Adrenal gland (tissue), 12 donors: Measurements from ENCODE around the gene PITPNM2. TPM values are rescaled to one million over a fixed set of nuclear protein-coding genes. Genes with fewer than 3 reads are reported as not detected.

Experiments used
- DNase-seq, 7 donors: peaks; one replicate each; pipeline ENCODE4 v3.0.0-alpha.2; 2019 to 2020
- H3K27ac ChIP-seq, 5 donors: fragments of 200-600 bp; sonication (generic) in 4 of 5; 1 replicate in 3 of 5; 2 replicates in 2 of 5; pipeline versions ENCODE4 v1.5.1 to v1.8.0; 2016 to 2020; ENCODE audit warnings: mild to moderate bottlenecking in 1 of 5
- H3K27me3 ChIP-seq: fragments of 200-600 bp; 2 replicates; pipeline ENCODE4 v1.8.0; 2021
- H3K36me3 ChIP-seq, 2 donors: fragments of 200-600 bp; replicated peaks in 1 of 2; 1 replicate in 1 of 2; 2 replicates in 1 of 2; pipeline versions ENCODE4 v1.5.1 to v1.8.0; 2018 to 2022
- H3K4me1 ChIP-seq, 2 donors: fragments of 200-600 bp; replicated peaks in 1 of 2; 1 replicate in 1 of 2; 2 replicates in 1 of 2; pipeline versions ENCODE4 v1.5.1 to v1.8.0; 2018 to 2021
- H3K4me3 ChIP-seq, 4 donors: fragments of 200-600 bp; sonication (generic) in 3 of 4; one replicate each; pipeline ENCODE4 v1.5.1; 2016 to 2018
- H3K9me3 ChIP-seq, 3 donors: fragments of 200-600 bp; sonication (generic) in 1 of 3; replicated peaks in 1 of 3; 1 replicate in 2 of 3; 2 replicates in 1 of 3; pipeline versions ENCODE4 v1.5.1 to v1.8.0; 2016 to 2021
- POLR2A ChIP-seq, 2 donors: fragments of 450-650 bp; IDR thresholded peaks; one replicate each; pipeline ENCODE4 v1.6.1; 2017; ENCODE audit warnings: antibody characterized with exemption in 2 of 2, mild to moderate bottlenecking in 2 of 2, moderate library complexity in 1 of 2
- WGBS, 4 donors: extraction: QIAGEN DNeasy Blood & Tissue Kit in 2 of 4; methylation state at CpG; one replicate each; pipeline versions ENCODE4 v1.1.5 to v1.1.7; 2013 to 2017; 5-methylcytosine and 5-hydroxymethylcytosine counted together
- intact Hi-C, 2 donors: fragments of 100-400 bp; cut with DNase I; formaldehyde crosslinking; loops; one replicate each; pipeline versions ENCODE4 v1.14.1 to v1.15.0; 2022 to 2023
- polyA plus RNA-seq, 3 donors: library from polyadenylated mRNA; stranded (reverse); fragments of 200-250 nt in 2 of 3; fragments of 350-450 nt in 1 of 3; fragmentation: Illumina TruSeq in 1 of 3; extraction: RNeasy Lipid Tissue Mini Kit (QIAGEN cat#74804) in 1 of 3; gene quantifications; one replicate each; pipeline ENCODE4 v1.2.3, GENCODE V29; 2013 to 2014
- total RNA-seq, 9 donors: library from RNA; depleted of rRNA in 4 of 9; stranded (reverse); fragments of >200 nt in 4 of 9; fragments of 120-200 nt in 1 of 9; fragmentation: NEBNext Ultra II Directional in 1 of 9; extraction: Animal tissue kit (Norgen Biotek cat#: 25700) in 1 of 9; gene quantifications; one replicate each; pipeline versions ENCODE4 v1.1.0 to v1.2.4, GENCODE V29; 2013 to 2023
- TF ChIP-seq, protein P1 (sequence below), 6 experiments: fragments of 450-650 bp in 4 of 6; fragments of 200-600 bp in 2 of 6; sonication (generic) in 1 of 6; IDR thresholded peaks; 1 replicate in 5 of 6; 2 replicates in 1 of 6; pipeline versions ENCODE4 v1.5.1 to v1.8.0; 2016 to 2021; ENCODE audit warnings: antibody characterized with exemption in 6 of 6, mild to moderate bottlenecking in 2 of 6, moderate library complexity in 1 of 6
- donor health status: healthy with polysubstance abuse.
- donor health status: Bipolar disorder and iron deficiency.
- donor health status: DM: yes; HTN: yes; CAD: no.
- donor health status: DM: no; HTN: no; CAD: no.
- donor health status: DM: no; HTN: no; CAD: no.
- donor health status: DM: yes; HTN: yes; CAD: no.

Gene PITPNM2
- total and polyA plus RNA-seq, 12 donors: 3.7 to 57.4 (median 24.1) TPM

DNA sequence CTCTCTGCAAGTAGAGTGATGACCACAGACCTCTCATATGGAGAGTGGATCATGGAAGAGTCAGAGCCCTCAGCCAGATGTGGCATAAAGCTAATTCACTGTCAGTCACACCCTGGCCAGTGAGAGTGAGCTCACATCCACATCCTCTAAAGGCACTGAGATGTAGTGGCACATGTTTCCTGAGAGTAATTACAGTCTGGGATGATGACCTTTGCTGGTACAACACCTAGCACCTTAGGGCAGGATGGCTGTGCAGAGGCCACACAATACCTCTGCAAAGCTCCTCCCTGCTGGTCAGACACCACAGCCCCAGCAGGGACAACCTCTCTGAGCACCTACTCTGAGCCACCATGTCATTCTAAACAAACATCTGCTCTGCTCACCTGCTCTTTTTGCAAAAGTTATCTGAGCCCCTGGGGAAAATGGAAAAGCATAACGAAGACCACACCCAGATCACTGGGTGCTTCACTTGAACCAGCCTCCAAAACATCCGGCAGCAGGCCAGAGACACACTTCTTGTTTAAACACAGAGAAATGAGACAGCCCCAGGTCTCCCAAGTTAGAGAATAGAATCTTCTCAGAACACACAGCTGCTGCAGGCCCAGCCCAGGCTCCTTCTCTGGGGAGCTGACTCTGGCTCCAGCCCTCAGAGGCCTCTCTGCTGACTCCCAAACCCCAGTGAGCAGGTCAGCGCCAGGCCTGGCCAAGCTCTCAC, 30.3 kb downstream of the PITPNM2 start:
- DNase-seq: peak in 2 of 7 donors; percentile 32 to 42
- 57 to 77% (median 73%) methylated on average over 3 of the region's 3 CpGs for WGBS, 4 donors
- no peaks in the 10 kb centered on the region for H3K27me3 ChIP-seq
- intact Hi-C loops: no loop called here
- H3K27ac ChIP-seq: peak overlapping the region in 2 of 5 donors; percentile 10 to 17
- peaks cover 19 to 29% of the 10 kb centered on the region in 2 donors for H3K4me1 ChIP-seq
- no peak for TF ChIP-seq POLR2A (IDR thresholded peaks at IDR 0.05)
- TF ChIP-seq, protein P1, sequence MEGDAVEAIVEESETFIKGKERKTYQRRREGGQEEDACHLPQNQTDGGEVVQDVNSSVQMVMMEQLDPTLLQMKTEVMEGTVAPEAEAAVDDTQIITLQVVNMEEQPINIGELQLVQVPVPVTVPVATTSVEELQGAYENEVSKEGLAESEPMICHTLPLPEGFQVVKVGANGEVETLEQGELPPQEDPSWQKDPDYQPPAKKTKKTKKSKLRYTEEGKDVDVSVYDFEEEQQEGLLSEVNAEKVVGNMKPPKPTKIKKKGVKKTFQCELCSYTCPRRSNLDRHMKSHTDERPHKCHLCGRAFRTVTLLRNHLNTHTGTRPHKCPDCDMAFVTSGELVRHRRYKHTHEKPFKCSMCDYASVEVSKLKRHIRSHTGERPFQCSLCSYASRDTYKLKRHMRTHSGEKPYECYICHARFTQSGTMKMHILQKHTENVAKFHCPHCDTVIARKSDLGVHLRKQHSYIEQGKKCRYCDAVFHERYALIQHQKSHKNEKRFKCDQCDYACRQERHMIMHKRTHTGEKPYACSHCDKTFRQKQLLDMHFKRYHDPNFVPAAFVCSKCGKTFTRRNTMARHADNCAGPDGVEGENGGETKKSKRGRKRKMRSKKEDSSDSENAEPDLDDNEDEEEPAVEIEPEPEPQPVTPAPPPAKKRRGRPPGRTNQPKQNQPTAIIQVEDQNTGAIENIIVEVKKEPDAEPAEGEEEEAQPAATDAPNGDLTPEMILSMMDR (IDR thresholded peaks at IDR 0.05): no peak
- no peak overlapping the region for H3K4me3 ChIP-seq
- H3K36me3 ChIP-seq: no peaks in the 10 kb centered on the region
- no peaks in the 10 kb centered on the region for H3K9me3 ChIP-seq

DNA sequence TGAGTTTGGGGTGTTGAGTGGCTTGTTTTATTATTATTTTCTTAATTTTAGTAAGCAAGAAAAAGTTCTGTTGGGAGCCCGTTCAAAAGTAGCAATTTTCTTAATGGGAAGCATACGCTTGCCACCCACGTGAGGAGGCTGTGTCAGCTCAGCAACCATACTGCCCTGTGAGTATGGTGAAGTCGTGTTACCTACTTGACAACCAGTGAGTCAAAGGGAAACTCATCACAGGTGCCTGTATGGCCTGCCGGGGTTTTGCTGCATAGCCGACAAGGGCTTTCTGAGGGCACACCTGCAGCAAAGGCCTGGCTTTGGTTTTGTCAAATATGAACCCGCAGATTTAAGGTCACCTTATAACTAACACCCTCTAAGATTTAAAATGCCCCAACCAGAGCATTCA, 31.1 kb downstream of the PITPNM2 start:
- intact Hi-C loops: no loop called here
- no peak for DNase-seq

DNA sequence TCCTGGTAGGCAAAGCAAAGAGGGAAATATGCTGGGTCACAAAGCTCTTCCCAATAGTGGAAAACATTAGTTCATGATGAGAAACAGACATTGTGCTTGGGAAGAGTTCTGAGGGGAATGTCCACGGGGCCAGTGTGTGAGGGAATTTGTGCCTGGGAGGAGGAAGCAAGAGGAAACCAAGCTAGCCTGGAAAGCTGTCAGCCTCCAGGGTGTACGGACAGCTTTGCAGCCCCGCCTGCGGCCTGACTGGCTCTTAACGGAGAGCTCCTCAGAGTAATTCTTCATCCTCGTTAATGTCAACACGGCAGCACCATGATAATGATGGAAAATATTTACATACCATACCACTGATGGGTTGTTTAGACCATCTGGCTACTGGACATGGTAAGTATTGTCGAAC, 32.4 kb downstream of the PITPNM2 start:
- Histone ChIP-seq H3K27me3 (no peaks in the 10 kb centered on the region), H3K9me3 (no peaks in the 10 kb centered on the region), H3K4me1 (peaks cover 32 to 47% of the 10 kb centered on the region in 2 donors), H3K4me3 (no peak overlapping the region), H3K27ac (peak overlapping the region in 2 of 5 donors; percentile 40 to 85), H3K36me3 (no peaks in the 10 kb centered on the region)
- TF ChIP-seq POLR2A (IDR thresholded peaks at IDR 0.05): no peak
- TF ChIP-seq, protein P1 (IDR thresholded peaks at IDR 0.05): no peak
- no peak for DNase-seq
- 89 to 95% (median 94%) methylated on average over 7 to 8 of the region's 8 CpGs for WGBS, 4 donors
- intact Hi-C loops: no loop called here

More for the DNA sequence above, 31.1 kb downstream of the PITPNM2 start:
- no peak overlapping the region for H3K4me3 ChIP-seq
- TF ChIP-seq, protein P1 (IDR thresholded peaks at IDR 0.05): no peak
- TF ChIP-seq POLR2A (IDR thresholded peaks at IDR 0.05): no peak
- WGBS, 4 donors: 87 to 92% (median 92%) methylated on average over 4 to 7 of the region's 7 CpGs
- H3K9me3 ChIP-seq: no peaks in the 10 kb centered on the region
- peaks cover 24 to 35% of the 10 kb centered on the region in 2 donors for H3K4me1 ChIP-seq
- no peaks in the 10 kb centered on the region for H3K27me3 ChIP-seq
- no peak overlapping the region for H3K27ac ChIP-seq
- no peaks in the 10 kb centered on the region for H3K36me3 ChIP-seq

DNA sequence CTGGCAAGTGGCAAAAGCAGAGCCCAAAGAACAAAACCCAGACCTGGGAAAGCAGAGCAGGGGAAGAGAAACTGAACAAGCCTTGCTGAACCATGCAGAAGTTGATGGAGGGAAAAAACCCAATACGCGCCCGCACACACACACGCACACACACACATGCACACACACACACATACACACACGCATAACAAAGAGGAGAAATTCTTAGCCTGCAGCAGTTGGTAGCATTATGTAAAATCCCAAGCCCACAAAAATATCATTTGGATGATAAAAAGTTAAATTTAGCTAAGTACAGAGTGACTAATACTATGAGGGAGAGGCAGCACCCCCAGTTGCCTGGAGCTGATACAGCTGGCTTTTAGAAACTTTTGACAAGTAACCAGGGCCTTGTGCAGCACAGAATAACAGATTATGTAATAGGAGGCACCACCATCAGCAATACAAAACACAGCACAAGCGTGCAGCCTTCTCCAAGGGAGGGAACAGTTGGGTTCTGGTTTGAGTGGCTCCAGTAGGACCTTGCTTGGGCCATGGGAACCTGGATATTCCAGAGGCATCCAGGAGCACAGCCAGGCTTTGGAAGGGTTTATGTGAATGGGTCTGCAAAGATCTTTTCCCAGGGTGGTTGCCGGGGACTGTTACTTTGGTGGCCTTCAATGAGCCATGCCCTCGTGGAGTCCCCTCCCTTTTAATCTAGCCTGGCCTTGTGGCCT, 35.3 kb downstream of the PITPNM2 start:
- TF ChIP-seq, protein P1 (IDR thresholded peaks at IDR 0.05): no peak
- peak in 1 of 2 donors; percentile 56 for TF ChIP-seq POLR2A (IDR thresholded peaks at IDR 0.05)
- Histone ChIP-seq H3K4me3 (no peak overlapping the region), H3K4me1 (peaks cover 31 to 59% of the 10 kb centered on the region in 2 donors), H3K36me3 (no peaks in the 10 kb centered on the region), H3K27ac (peak overlapping the region; percentile 34 to 90 (median 79)), H3K9me3 (no peaks in the 10 kb centered on the region), H3K27me3 (no peaks in the 10 kb centered on the region)
- DNase-seq: peak; percentile 69 to 93 (median 86)
- whole genome bisulfite sequencing, 4 donors: 20 to 31% (median 27%) methylated on average over 7 to 8 of the region's 8 CpGs
- intact Hi-C loops: no loop called here
